GM12891 (cell line): ENCODE measurements around the gene TAS1R3.

ENCODE experiments used
- DNase-seq: peaks from one replicate; pipeline ENCODE4 v3.0.0; 2011; ENCODE audit warnings: low spot score; ENCODE audit not compliant: insufficient read length
- FAIRE-seq: peaks from 2 replicates; lab custom pipeline; 2011; peaks lifted over from hg19 to GRCh38; lab: Jason Lieb, UNC
- PAX5 ChIP-seq: IDR thresholded peaks from 2 replicates; pipeline ENCODE4 v1.6.1; 2011; ENCODE audit warnings: low read length, moderate library complexity, mild to moderate bottlenecking; ENCODE audit not compliant: insufficient read depth, severe bottlenecking
- POLR2A ChIP-seq: IDR thresholded peaks from 2 replicates; pipeline ENCODE4 v1.6.1; 2011; ENCODE audit warnings: low read depth, low read length, control low read depth
- POLR2AphosphoS5 ChIP-seq: IDR thresholded peaks from 2 replicates; pipeline ENCODE4 v1.6.1; 2011; ENCODE audit warnings: low read depth, low read length, control low read depth
- POU2F2 ChIP-seq: IDR thresholded peaks from 2 replicates; pipeline ENCODE4 v1.6.1; 2011; ENCODE audit warnings: low read depth, mild to moderate bottlenecking, control low read depth, low read length, moderate library complexity
- SPI1 ChIP-seq: IDR thresholded peaks from 2 replicates; pipeline ENCODE4 v1.6.1; 2011; ENCODE audit warnings: low read depth, low read length, control low read depth
- TAF1 ChIP-seq: IDR thresholded peaks from 2 replicates; pipeline ENCODE4 v1.6.1; 2011; ENCODE audit warnings: low read depth, low read length, control low read depth

TAS1R3 gene

DNA sequence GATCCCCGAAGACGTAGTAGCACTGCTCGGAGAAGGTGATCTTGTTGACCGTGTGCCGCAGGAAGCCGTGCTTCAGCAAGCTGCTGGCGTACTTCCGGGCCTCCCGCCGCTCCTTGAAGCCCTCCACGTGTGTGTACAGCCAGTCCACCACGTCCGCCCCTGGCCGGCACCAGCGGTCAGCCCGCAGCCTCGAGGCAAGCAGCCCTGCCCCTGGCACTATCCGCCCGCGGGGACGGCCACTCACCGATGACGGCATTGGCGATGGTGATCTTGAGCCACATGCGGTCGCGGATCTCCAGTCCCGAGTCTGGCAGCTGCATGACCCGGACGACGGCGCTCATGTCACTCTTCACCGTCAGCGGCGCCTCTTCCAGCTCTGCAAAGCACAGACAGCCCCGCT lies 7.2 kb downstream of the TAS1R3 start:
- FAIRE-seq: no peak
- TF ChIP-seq SPI1 (no peak), POLR2A (no peak)
- no peak for DNase-seq

DNA sequence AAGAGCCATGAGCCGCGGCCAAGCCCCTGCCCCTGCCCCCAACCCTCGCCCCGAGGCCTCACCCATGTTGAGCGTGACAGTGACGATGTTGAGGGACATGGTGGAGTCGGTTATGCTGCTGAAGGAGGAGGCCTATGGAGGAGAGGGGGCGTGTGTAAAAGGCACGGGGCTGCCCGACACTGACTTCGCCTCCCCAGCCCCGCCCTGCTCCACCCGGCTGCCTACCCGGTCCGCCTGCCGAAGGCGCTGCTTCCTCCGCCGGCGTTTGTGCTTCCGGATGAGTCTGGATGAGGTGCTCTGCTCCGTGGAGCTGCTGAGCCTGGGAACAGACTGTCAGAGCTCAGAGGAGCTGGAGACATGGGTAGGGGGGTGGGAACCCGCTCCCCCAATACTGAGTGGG lies 9.1 kb downstream of the TAS1R3 start:
- TF ChIP-seq TAF1: no peak
- no peak for TF ChIP-seq POU2F2
- no peak for TF ChIP-seq SPI1
- TF ChIP-seq POLR2A: no peak
- no peak for TF ChIP-seq POLR2AphosphoS5
- no peak for TF ChIP-seq PAX5
- no peak for FAIRE-seq

DNA sequence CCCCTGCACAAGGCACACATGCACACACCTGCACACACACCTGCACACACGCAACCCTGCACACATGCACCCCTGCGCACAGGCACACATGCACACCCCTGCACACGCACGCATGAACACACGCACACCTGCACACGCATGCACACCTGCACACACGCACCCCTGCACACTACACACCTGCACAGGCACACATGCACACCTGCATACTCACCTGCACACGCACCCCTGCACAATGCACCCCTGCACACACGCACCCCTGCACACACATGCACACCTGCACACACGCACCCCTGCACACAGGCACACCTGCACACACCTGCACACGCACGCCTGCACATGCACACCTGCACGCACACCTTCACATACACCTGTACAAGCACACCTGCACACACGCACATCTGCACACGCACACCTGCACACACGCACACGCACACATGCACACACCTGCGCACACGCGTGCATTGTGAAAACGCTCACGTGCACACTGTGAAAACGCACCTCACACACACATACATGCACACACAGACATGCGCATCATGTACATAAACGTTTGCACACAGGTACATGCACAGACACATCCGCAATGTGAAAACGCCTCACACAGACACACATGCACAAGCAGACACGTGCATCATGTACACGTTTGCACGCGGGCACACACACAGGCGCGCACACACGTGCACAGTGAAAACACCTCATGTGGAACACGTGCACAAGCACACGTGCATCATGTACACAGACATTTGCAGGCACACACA lies 9.9 kb downstream of the TAS1R3 start:
- peak; percentile 23 for FAIRE-seq
- DNase-seq: no peak
- TF ChIP-seq PAX5: no peak
- TF ChIP-seq POLR2AphosphoS5: no peak
- TF ChIP-seq TAF1: no peak
- no peak for TF ChIP-seq SPI1
- no peak; the same call in 1 of the 2 replicates for TF ChIP-seq POU2F2
- TF ChIP-seq POLR2A: no peak

More for the DNA sequence above, 9.1 kb downstream of the TAS1R3 start:
- no peak for DNase-seq

DNA sequence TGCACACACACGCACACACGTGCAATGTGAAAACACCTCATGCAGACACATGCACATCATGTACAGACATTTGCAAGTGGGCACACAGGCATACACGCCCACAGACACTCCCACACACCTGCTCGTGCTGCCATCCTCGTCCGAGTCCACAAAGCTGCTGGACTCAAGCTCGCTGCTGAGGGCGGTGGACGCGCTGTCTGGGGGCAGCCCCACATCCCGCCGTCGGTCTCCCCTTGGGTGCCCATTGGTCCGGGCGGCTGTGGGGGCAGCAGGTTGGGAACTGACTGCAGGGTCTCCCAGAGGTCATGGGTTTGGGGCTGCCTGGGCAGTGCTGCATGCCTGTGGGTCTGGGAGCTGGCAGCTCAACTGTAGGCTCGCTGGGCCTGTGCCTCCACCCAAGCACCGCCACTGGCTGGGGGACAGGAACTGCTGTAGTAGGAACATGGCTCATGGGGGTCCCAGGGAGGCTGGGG lies 10.5 kb downstream of the TAS1R3 start:
- TF ChIP-seq TAF1 (no peak), SPI1 (no peak), POU2F2 (no peak), POLR2AphosphoS5 (no peak), POLR2A (no peak), PAX5 (no peak)
- FAIRE-seq (no peak), DNase-seq (no peak)

DNA sequence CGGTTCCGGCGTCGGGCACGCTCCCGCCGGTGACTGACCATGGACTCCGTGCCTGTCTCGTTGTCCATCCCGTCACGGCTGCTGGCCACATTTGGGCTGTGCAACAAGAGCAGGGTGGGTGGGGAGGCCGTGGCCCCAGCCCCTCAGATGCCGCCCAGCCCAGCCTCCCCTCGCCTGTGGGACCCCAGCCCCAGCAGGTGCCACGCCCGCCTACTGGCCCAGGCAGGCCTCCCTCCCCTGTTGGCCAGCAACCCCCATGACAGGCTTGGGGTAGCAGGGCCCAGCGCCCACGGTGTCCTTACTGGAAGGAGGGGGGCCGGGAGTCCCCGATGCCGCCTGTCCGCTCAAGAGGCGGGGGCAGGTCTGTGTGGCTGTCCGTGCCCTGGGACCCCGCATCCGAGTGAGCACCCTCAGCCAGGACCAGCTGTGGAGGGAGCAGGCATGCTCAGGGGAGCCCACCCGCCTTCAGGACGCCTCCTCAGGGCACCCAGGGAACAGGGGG lies 11.0 kb downstream of the TAS1R3 start:
- DNase-seq (no peak), FAIRE-seq (no peak)
- no peak for TF ChIP-seq POLR2AphosphoS5
- no peak for TF ChIP-seq PAX5
- TF ChIP-seq POU2F2: no peak
- no peak for TF ChIP-seq SPI1
- no peak for TF ChIP-seq TAF1
- TF ChIP-seq POLR2A: no peak

DNA sequence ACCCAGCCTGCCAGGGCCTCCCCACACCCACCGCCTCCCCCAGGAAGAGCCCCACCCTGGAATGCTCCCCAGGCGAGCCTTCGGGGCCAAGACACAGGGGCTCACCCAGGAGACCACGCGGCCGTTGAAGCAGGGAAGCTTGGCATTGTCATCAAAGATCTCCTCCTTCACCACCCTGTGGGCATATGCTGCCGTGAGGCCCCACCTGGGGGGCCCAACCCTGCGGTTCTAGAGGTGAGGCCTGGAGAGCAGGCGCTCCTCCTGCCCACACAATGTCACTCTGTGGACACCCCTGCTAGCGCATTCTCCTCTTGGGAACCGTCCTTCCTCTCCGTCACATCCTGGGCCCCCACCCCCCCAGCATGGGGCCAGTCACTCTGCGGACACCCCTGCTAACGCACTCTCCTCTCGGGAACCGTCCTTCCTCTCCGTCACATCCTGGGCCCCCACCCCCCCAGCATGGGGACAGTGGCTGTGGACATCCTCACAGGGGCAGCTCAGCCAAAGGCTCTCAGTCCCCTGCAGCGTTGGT lies 11.6 kb downstream of the TAS1R3 start:
- FAIRE-seq: no peak

DNA sequence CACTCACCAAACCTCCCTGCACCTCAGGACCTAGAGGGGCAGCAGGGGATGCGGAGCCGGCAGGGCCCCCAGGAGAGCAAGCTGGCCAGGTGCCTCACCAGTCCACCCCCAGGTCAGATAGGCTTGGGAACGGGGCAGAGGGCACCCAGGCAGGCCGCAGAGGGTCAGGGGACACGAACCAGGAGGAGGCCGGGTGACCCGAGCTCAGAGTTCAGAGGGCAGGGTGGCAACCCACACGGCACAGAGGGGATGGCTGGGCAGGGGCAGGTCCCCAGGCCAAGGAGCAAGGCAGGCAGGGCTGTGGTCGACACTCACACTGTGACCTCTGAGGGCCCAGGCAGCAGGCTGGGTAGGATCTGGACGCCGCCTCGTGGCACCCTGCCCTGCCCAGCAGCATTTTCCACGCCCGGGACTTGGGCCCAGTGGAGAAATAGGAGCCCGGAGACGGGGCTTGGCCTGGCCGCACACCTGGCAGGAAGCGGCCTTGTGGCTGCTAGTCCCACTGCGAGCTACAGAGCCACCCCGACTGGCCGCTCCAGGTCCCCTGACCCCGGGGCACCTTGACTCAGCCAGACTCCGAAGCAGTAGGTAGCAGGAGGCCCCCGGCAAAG lies 12.8 kb downstream of the TAS1R3 start:
- FAIRE-seq (no peak), DNase-seq (no peak)
- TF ChIP-seq POLR2A: no peak
- TF ChIP-seq POLR2AphosphoS5: no peak
- TF ChIP-seq PAX5: no peak
- TF ChIP-seq POU2F2: no peak
- no peak for TF ChIP-seq TAF1
- TF ChIP-seq SPI1: no peak

More for the DNA sequence above, 11.6 kb downstream of the TAS1R3 start:
- no peak for DNase-seq
- TF ChIP-seq POU2F2 (no peak), POLR2AphosphoS5 (no peak), PAX5 (no peak), TAF1 (no peak), SPI1 (no peak), POLR2A (no peak)

DNA sequence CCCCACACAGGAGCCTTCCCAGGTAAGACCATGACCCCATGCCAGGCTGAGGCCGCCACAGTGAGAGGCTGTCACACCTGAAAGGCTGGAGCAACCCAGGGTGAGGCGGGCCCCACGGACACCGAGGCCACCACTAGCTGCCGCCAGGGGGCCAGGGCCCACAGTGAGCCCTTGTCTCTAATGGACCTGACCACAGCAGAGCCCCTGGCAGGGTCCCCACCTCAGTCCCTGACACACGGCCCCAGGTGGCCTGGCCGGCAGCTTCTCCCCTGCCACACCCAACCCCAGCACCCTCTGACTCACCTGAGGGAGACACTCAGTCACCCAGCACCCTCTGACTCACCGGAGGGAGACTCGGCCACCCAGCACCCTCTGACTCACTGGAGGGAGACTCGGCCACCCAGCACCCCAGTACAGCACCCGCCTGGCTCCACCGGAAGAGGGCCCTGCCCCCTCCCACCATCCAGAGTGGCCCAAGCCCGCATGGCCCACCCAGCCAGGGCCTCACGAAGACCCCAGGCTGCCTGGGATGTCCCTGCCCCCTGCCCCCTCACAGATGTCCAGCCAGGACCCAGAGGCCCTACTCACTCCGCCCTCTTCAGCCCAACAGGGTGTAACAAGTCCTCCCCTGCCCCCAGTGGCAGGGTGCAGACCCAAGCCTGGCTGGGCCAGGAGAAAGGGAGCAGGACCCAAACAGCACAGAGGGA lies 13.7 kb downstream of the TAS1R3 start:
- TF ChIP-seq TAF1 (no peak), POU2F2 (no peak), PAX5 (no peak), POLR2A (no peak), POLR2AphosphoS5 (no peak), SPI1 (no peak)
- no peak for DNase-seq
- no peak for FAIRE-seq

DNA sequence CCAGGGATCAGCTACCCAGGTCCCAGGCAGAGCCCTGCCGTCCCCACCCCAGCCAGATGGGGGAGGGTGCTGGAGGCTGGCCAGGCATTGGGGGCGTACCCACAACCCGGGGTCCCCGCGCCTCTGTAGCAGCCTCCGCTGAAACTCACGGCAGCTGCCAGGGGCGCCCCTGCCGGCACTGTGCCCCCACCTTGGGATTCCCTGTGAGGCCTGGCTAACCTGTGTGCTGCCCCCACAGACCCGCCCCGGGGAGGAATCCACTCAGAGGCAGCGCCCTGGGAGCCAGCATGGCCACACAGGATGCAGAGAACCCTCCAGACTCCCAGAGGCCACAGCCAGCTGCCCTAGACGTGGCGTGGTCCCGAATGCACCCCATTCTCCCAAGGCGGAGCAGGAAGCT lies 14.3 kb downstream of the TAS1R3 start:
- no peak for FAIRE-seq
- no peak for DNase-seq
- TF ChIP-seq POLR2A: no peak
- no peak for TF ChIP-seq POLR2AphosphoS5
- TF ChIP-seq TAF1: no peak
- no peak for TF ChIP-seq SPI1
- no peak for TF ChIP-seq POU2F2
- no peak for TF ChIP-seq PAX5
